Erythroblast (primary cell): ENCODE results near the gene TNIK.
"Not testable (repeated sequence)": the region's sequence is repeated elsewhere in the genome, so short reads cannot be mapped to it uniquely, and the experiment has no call there.

Experiments
- GATA1 ChIP-seq: IDR thresholded peaks from 2 replicates; pipeline ENCODE4 v1.6.1; 2011; ENCODE audit warnings: low read depth, mild to moderate bottlenecking, control low read depth, low read length, moderate library complexity
- POLR2A ChIP-seq: IDR thresholded peaks from 2 replicates; pipeline ENCODE4 v1.6.1; 2011; ENCODE audit warnings: mild to moderate bottlenecking, low read length

GRCh38 chr3:171304498-171304897 lies 155.7 kb downstream of the TNIK start:
- not testable (repeated sequence) for TF ChIP-seq POLR2A, GATA1
